DOHH2 (cell line): Measurements from ENCODE around the gene GPR55.

ENCODE experiments used
- EZH2phosphoT487 ChIP-seq: fragments of 200-600 bp; sonication (generic); IDR thresholded peaks from 2 replicates; pipeline ENCODE4 v1.6.1; 2017; ENCODE audit warnings: borderline replicate concordance, mild to moderate bottlenecking, antibody characterized with exemption, low read length, moderate library complexity, mixed read lengths
- TF ChIP-seq, protein P1 (sequence below): fragments of 200-600 bp; sonication (generic); IDR thresholded peaks from one replicate; pipeline ENCODE4 v1.5.1; 2014; ENCODE audit warnings: antibody characterized with exemption, mild to moderate bottlenecking, low read depth, low read length; ENCODE audit not compliant: poor library complexity, severe bottlenecking

DNA sequence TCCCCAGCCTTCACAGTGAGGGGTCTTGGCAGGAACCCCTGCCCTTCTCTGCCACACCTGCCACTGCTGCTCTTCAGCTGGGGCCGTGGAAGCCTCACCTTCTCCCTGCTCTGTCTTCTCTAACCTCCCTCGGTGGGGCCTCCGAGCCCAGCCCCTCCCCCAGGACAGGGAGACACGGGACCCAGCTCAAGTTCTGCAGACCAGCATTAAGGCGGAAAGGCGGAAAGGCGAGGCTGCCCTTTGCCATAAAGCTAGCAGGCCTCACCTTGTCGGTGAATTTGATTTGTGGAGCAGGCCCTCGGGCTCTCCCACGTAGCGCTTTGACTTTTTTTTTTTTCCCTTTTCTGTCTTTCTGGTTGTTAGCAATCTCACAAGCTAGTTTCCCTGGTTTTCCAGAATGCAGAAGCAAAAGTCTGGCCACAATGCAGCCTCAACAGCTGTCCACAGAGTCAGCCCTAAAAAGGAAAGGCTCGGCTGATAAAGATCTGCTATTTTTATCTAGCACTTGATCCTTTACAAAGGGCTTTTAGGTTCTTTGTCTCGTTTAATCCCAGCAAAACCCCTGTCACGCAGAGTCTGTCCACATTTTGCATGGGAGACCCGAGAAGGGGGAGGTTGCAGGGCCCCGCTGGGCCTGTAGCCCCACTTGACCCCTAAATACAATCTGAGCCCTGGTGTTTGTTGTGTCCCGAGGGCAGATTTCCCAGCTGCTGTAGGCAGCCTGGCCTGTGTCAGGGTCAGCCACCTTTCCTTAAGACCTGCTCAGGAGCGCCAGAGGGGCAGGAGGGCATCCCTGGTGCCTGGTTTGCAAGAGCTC is 54.3 kb downstream of the GPR55 start:
- TF ChIP-seq, protein P1, sequence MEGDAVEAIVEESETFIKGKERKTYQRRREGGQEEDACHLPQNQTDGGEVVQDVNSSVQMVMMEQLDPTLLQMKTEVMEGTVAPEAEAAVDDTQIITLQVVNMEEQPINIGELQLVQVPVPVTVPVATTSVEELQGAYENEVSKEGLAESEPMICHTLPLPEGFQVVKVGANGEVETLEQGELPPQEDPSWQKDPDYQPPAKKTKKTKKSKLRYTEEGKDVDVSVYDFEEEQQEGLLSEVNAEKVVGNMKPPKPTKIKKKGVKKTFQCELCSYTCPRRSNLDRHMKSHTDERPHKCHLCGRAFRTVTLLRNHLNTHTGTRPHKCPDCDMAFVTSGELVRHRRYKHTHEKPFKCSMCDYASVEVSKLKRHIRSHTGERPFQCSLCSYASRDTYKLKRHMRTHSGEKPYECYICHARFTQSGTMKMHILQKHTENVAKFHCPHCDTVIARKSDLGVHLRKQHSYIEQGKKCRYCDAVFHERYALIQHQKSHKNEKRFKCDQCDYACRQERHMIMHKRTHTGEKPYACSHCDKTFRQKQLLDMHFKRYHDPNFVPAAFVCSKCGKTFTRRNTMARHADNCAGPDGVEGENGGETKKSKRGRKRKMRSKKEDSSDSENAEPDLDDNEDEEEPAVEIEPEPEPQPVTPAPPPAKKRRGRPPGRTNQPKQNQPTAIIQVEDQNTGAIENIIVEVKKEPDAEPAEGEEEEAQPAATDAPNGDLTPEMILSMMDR: no peak
- no peak for TF ChIP-seq EZH2phosphoT487
